ENCODE results near the gene CHST13.

CHST13 gene

GRCh38 chr3:126543457-126544061, 19.6 kb downstream of the CHST13 start:
- no peak for FAIRE-seq

GRCh38 chr3:126544596-126545281, 20.8 kb downstream of the CHST13 start:
- FAIRE-seq: no peak

- FAIRE-seq: no peak
These were observed 21.6 kb downstream of the CHST13 start for GRCh38 chr3:126545544-126545943.

GRCh38 chr3:126546013-126546412, 22.1 kb downstream of the CHST13 start:
- FAIRE-seq: no peak

- no peak for FAIRE-seq
These were observed 22.7 kb downstream of the CHST13 start for GRCh38 chr3:126546549-126547239.

GRCh38 chr3:126547721-126548120, 23.8 kb downstream of the CHST13 start:
- no peak for FAIRE-seq

GRCh38 chr3:126548556-126549466, 24.9 kb downstream of the CHST13 start:
- FAIRE-seq: no peak

- no peak for FAIRE-seq
These were observed 26.0 kb downstream of the CHST13 start for GRCh38 chr3:126549861-126550487.

- no peak for FAIRE-seq
These were observed 26.6 kb downstream of the CHST13 start for GRCh38 chr3:126550488-126551051.

GRCh38 chr3:126551121-126551838, 27.3 kb downstream of the CHST13 start:
- FAIRE-seq: no peak

GRCh38 chr3:126551839-126552687, 28.1 kb downstream of the CHST13 start:
- no peak for FAIRE-seq

- no peak for FAIRE-seq
These were observed 28.8 kb downstream of the CHST13 start for GRCh38 chr3:126552688-126553283.

- FAIRE-seq: no peak
These were observed 29.5 kb downstream of the CHST13 start for GRCh38 chr3:126553284-126554084.

GRCh38 chr3:126554560-126555525, 30.9 kb downstream of the CHST13 start:
- FAIRE-seq: no peak

GRCh38 chr3:126555795-126556636, 32.1 kb downstream of the CHST13 start:
- no peak for FAIRE-seq

GRCh38 chr3:126556637-126557414, 32.9 kb downstream of the CHST13 start:
- no peak for FAIRE-seq
